Nephron (organoid): ENCODE results near the gene LPAR1.

ENCODE experiments used
- H3K27ac Mint-ChIP-seq, 3 experiments: 2 replicates each; pipeline ENCODE4 v1.8.0; 2020; ENCODE audit warnings: mixed read lengths in 3 of 3, mild to moderate bottlenecking in 2 of 3, moderate library complexity in 1 of 3
- H3K27me3 Mint-ChIP-seq: 2 replicates; pipeline ENCODE4 v1.8.0; 2021; ENCODE audit warnings: low read depth, mild to moderate bottlenecking, moderate library complexity, mixed read lengths
- H3K36me3 Mint-ChIP-seq: 2 replicates; pipeline ENCODE4 v1.8.0; 2020; ENCODE audit warnings: low read depth, mixed read lengths
- H3K4me1 Mint-ChIP-seq: 2 replicates; pipeline ENCODE4 v1.8.0; 2020; ENCODE audit warnings: mixed read lengths
- H3K4me3 Mint-ChIP-seq, 3 experiments: 2 replicates each; pipeline ENCODE4 v1.8.0; 2020; ENCODE audit warnings: mild to moderate bottlenecking in 3 of 3, mixed read lengths in 3 of 3, moderate library complexity in 2 of 3
- H3K9me3 Mint-ChIP-seq: 2 replicates; pipeline ENCODE4 v1.8.0; 2020; ENCODE audit warnings: mixed read lengths
- TF ChIP-seq, protein P1 (sequence below), 3 experiments: fragments of 200-600 bp; sonication (generic); IDR thresholded peaks; one replicate each; pipeline ENCODE4 v1.5.0; 2021; ENCODE audit warnings: antibody characterized with exemption in 3 of 3; ENCODE audit not compliant: unreplicated experiment in 3 of 3

The LPAR1 gene

DNA sequence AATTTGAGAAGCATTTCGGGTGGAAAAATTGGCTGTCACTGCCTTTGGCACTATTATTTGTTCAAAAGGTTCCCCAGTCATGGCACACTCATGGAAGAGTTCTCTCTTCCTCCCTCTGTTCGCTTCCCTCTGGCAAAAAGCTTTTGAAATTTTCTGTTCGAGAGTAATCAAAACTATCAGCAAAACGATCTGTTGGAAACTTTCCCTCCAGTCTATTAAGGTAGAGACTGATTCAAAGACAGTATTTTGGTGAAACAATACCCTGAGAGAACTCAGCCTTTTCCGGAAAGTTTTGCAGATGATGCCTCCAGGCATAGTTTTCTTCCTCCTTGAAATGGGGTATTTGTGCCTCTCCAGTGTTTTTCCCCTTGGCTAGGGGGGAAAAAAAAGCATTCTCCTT, 3.6 kb upstream of the LPAR1 start:
- H3K36me3 Mint-ChIP-seq, result peaks cover 4% of the 10 kb centered on the region
- peaks cover 5% of the 10 kb centered on the region for H3K9me3 Mint-ChIP-seq
- TF ChIP-seq, protein P1, sequence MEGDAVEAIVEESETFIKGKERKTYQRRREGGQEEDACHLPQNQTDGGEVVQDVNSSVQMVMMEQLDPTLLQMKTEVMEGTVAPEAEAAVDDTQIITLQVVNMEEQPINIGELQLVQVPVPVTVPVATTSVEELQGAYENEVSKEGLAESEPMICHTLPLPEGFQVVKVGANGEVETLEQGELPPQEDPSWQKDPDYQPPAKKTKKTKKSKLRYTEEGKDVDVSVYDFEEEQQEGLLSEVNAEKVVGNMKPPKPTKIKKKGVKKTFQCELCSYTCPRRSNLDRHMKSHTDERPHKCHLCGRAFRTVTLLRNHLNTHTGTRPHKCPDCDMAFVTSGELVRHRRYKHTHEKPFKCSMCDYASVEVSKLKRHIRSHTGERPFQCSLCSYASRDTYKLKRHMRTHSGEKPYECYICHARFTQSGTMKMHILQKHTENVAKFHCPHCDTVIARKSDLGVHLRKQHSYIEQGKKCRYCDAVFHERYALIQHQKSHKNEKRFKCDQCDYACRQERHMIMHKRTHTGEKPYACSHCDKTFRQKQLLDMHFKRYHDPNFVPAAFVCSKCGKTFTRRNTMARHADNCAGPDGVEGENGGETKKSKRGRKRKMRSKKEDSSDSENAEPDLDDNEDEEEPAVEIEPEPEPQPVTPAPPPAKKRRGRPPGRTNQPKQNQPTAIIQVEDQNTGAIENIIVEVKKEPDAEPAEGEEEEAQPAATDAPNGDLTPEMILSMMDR (IDR thresholded peaks at IDR 0.05; ENCODE audit: unreplicated experiment in 3 of 3), result no peak
- H3K4me3 Mint-ChIP-seq, result no peak overlapping the region
- H3K27ac Mint-ChIP-seq, result peak overlapping the region in 1 of 3 experiments; percentile 20
- peaks cover 11% of the 10 kb centered on the region for H3K4me1 Mint-ChIP-seq
- no peaks in the 10 kb centered on the region for H3K27me3 Mint-ChIP-seq

- Mint-ChIP-seq H3K4me3 (peak overlapping the region; percentile 20 to 93 (median 51)), H3K27ac (peak overlapping the region in 2 of 3 experiments; percentile 22 to 83), H3K9me3 (no peaks in the 10 kb centered on the region), H3K36me3 (no peaks in the 10 kb centered on the region), H3K4me1 (peaks cover 25% of the 10 kb centered on the region), H3K27me3 (no peaks in the 10 kb centered on the region)
- TF ChIP-seq, protein P1 (IDR thresholded peaks at IDR 0.05; ENCODE audit: unreplicated experiment in 3 of 3), result no peak
Measured at GRCh38 chr9:111040494-111040893, 2.2 kb upstream of the LPAR1 start.

DNA sequence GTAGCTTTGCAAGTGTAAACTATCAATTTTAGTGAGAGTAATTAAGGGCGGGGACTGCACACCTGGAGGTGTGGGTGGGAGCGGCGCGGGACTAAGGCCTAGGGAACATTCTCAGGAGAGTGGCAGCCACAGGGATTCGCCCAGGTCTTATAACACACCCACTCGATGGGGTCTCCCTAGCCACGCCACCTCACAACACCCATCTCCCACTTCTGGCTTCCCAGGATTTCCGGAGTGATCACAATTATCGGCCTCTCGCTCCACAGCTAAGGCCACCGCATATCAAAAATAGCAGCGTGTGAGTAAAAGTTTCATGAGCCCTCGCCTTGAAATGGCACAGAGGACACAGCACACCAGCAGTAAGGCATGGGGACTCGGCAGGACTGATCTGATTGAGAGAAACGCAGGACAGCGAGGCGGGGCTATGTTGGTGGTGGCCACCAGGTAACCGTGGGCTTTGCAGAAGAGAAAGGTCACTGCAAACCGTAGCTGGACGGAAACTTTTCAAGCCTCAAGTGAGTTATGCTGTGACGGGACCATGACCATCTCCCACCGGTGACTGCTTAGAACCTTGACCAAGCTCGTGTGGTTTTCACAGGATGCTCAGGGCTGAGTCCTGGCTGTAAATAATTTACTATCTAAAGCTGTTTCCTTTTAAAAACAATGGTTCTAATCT, 1.1 kb upstream of the LPAR1 start:
- TF ChIP-seq, protein P1 (IDR thresholded peaks at IDR 0.05; ENCODE audit: unreplicated experiment in 3 of 3), result no peak
- no peaks in the 10 kb centered on the region for H3K36me3 Mint-ChIP-seq
- H3K27me3 Mint-ChIP-seq, result no peaks in the 10 kb centered on the region
- peak overlapping the region; percentile 83 to 99 (median 97) for H3K27ac Mint-ChIP-seq
- H3K4me1 Mint-ChIP-seq, result peaks cover 36% of the 10 kb centered on the region
- H3K4me3 Mint-ChIP-seq, result peak overlapping the region; percentile 93 to 97 (median 94)
- H3K9me3 Mint-ChIP-seq, result no peaks in the 10 kb centered on the region

DNA sequence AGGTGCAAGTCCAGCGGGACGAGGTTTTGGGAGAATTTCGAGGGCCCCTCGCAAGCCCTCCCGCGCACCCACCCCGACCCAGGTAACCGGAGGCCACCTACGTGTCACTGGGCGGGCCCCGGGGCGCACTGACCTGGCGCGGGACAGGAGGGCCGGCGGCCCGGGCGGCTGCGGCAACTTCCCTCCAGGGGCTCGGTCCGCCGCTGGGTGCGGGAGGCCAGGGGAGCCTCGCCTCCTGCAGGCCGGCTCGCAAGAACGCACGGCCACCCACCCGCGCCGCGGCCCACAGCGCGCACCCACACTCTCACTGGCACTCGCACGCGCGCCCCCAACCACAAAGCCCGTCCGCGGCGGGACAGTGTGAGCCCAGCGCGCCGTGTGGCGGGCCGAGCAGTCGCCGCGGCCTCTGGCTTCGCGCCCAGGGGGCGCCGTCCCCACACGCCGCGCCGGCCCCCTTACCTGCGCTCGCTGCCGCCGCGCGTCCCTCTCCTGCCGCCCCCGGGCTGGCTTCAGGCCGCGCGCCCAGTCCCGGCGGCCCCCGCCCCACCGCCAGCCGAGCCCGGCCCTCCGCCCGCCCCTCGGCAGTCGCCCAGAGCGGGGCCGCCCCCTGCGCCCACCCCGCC, 451 bp downstream of the LPAR1 start:
- Mint-ChIP-seq H3K27ac (peak overlapping the region; percentile 90 to 95 (median 91)), H3K9me3 (no peaks in the 10 kb centered on the region), H3K4me3 (peak overlapping the region; percentile 89 to 91 (median 89)), H3K36me3 (no peaks in the 10 kb centered on the region), H3K4me1 (peaks cover 43% of the 10 kb centered on the region), H3K27me3 (no peaks in the 10 kb centered on the region)
- TF ChIP-seq, protein P1 (IDR thresholded peaks at IDR 0.05; ENCODE audit: unreplicated experiment in 3 of 3), result peak; percentile 16 to 52 (median 28)

GRCh38 chr9:111037356-111037707, 938 bp downstream of the LPAR1 start:
- Mint-ChIP-seq H3K27ac (peak overlapping the region; percentile 90 to 95 (median 91)), H3K4me1 (peaks cover 46% of the 10 kb centered on the region), H3K9me3 (no peaks in the 10 kb centered on the region), H3K4me3 (peak overlapping the region; percentile 89 to 91 (median 89)), H3K27me3 (no peaks in the 10 kb centered on the region), H3K36me3 (no peaks in the 10 kb centered on the region)
- TF ChIP-seq, protein P1 (IDR thresholded peaks at IDR 0.05; ENCODE audit: unreplicated experiment in 3 of 3), result no peak
